ENCODE results near the gene BMP2K.

The BMP2K gene

DNA sequence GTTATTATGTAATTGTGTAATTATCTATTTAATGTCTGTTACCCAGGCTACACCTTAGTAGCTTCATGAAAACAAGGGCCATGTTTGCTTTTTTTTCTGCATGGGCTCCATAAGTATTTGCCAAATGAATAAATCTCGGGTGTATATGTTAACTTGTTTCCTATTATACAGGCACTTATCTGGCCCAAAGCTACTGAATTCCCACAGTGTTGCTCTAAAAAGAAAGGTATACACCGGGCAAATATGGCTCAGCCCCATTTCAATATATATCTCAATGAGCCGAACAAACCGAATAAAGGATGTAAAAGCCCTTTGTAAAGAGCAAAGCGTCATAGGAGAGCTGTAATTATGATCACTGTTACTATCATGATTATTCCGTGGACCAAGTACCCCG is 162.3 kb downstream of the BMP2K start:
- peak in 1 of 3 experiments; percentile 81 for DNase-seq

DNA sequence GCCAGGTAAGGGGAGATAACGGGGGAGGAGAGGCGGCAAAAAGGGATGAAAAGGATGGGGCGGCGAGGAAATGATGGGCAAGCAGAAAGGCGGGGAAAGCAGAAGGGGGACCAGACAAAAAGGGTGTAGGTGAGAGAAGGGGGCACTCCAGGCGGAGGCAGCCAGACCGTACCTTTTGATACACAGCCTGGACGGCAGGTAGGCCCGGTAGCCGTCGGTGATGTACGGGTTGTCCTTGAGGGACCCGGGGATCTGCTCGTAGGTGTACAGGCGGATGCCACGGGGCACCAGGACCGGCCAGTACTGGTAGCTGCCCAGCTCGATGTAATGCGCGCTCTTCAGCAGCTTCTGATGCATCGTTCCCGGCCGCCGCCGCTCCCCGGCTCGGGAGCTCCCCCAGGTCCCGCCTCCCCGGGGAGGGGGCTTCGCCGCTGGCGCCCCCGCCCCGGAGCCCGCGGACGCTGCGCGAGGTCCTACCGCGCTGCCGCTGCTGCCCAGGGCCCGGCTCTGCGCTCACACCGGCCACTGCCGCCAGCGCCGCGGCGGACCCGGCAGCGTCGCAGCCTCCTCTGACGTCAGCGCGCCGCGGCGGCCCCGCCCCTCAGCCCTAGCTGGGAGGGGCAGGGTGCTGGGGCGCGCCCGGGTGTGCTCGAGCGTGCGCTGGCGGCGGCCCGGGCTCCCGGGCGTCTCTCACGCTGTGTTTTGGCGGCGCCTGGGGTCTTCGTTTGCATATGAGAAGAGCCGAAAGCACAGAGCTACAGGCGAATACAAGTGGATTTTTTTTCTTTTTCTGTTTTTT is 162.9 kb downstream of the BMP2K start, which contains the start of gene PAQR3:
Gene PAQR3, minus strand, starts transcription at position 571 of the 799 bp plus-strand sequence. Its CDS starts 214 bp downstream, at position 357.
- peak; percentile 91 to 94 (median 93) for DNase-seq

DNA sequence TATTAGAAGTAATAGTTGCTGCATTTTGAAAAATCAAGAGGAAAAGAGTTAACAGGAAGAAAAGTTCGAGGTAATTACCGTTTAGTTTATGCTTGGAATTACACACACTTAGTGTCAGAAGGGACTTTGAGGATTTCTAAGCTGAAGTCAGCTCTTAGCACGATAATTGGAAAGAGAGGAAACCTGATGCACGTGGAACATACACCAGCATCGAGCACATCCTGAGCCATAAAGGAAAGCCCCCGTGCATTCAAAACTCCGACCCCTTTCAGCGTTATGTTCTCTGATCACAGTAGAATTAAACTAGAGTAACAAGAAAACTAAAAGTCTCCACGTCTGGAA is 163.5 kb downstream of the BMP2K start:
- DNase-seq: peak in 1 of 3 experiments; percentile 88

DNA sequence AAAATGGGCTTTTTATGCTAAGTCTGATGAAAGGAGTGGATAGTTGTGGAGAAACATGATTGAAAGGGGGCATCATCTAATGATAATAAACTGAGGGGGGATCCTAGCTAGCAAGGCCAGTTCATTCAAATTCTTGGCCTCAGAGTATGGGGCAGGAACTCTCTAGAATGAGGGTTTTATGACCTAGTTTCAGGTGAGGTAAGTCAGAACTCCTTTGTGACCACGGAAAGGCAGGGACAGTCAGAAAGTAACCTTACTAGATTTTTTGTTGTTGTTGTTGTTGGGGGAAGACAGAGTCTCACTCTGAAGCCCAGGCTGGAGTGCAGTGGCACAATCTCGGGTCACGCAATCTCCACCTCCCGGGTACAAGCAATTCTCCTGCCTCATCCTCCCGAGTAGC is 164.6 kb downstream of the BMP2K start:
- no peak for DNase-seq

DNA sequence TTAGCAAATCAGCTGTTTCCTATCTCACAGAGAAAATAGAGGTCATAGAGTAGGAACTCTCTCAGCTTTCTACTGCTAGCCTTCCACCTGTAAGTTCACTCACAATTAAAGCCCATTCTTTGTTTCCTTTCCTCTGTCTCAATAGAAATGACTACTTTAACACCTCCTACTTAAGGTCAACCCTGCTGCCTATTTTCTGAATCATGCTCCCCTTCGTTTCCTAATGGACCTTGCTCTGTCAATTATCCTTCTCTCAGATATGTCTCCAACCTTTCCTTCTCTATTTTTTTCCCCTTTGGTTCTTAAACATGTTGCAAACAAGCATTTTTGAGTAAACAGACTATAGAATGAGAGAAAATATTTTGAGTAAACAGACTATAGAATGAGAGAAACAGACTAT is 168.2 kb downstream of the BMP2K start:
- DNase-seq: no peak

DNA sequence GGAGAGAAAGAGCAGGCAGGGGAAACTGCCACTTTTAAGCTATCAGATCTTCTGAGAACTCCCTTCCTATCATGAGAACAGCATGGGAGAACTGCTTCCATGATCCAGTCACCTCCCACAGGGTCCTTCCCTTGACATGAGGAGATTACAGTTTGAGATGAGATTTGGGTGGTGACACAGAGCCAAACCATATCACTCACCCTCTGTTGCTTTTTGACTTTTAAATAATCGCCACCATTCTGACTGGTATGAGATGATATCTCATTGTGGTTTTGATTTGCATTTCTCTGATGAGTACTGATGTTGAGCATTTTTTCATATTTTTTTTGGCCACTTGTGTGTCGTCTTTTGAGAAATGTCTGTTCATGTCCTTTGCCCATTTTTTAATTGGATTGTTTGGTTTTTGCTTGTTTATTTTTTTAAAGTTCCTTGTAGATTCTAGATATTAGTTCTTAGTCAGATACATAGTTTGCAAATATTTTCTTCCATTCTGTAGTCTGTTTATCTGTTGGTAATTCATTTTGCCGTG is 169.6 kb downstream of the BMP2K start:
- no peak for DNase-seq

DNA sequence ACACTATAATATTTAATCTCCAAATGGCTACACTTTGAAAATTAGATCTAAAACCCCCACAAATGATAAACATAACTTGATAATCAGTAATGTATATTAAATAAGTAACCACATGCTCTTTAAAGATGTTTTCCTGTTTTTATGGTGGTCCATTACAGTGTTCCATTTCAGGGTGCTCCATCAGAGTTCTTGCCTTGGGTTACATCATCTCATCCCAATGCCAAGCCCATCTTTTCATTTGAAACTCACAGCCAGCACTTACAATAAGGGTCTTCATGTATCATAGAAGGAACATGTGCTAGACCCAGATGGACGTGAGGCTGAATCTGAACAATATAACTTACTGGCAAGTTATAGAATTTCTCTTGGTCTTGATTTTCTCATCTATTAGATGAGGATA is 173.6 kb downstream of the BMP2K start:
- DNase-seq: no peak

DNA sequence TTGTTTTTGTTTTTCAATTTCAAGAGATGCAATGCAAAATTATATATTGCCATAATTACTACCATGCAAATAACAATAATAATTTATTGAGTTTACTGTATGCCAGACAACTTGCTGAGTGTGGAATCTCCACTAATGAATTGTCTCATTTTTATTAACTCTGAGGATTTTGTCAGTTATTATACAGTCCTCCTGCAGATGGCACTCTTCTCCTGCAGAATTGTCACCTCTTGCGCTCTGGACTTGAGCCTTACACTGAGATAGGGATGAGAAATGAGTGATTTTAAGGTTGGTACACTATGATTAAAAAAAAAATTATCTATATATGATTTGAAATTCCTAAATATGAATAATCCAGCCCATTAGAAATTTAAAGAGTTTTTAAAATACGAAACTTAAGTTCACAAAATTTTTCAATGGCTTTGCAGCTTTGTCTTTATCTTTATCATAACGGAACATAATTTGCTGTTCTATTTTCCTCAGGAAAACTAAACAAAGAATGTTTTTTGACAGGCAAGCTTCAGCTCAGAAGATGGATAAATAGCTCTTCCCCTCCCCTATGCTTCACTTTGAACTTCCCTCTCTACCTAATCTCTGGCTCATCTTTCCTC is 175.8 kb downstream of the BMP2K start:
- DNase-seq: peak; percentile 21 to 79 (median 62)

DNA sequence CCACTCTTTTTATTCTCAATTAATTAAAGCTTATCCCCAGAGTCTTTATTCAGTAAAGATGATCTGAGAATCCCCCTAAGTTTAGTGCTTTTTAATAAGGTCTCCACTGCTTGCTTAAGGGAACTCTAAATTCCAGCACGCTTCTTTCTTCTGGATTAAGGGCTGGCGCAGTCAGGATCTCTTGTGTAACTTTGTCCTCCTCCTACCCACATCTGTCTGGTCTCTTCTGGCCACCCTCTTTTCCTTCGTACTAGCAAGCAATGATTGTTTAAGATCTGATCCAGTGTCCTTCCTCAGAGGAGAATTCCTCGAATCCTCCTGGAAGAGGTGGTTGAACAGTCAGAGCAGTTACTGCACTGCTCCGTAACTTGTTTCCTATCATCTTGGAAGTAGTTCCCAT is 177.1 kb downstream of the BMP2K start:
- no peak for DNase-seq

DNA sequence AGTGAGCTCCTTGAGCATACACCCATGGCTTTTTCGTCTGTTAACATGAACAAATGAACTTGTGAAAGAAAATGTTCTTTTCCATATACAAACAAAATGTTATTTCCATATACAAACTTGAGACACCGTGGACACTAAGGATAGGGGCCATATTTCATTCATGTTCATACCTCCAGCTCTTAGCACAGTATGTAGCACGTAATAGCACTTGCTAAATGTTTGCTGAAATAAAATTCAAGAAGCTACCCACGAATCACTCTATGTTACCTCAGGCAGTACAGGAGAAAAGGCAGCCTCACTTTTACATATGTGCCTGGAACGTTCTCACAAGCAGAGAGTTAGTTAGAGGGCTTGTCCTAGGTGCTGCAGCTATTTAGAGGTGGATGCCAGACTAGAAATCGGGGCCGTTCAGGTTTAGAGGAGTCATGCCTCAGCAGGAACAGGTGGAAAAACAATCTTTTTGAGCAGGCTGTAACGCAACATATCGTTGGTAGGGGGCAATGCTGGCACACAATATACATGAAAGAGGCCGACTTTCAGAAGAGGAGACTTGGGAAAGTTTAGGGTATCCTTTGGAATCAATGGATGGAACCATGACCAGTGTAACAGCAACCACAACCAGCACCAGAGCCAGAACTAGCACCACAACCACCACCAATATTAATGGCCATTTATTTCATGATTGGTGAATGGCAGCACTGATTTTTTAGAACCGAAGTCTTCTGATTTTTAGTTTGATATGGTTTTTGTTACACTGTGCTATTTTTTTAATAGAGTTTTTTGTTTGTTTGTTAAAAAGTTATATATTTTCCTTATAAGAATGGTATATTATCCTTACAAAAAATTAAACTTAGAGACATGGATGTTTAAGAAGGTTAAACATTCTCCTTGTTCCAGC is 177.9 kb downstream of the BMP2K start:
- DNase-seq: peak; percentile 41 to 73 (median 42)

DNA sequence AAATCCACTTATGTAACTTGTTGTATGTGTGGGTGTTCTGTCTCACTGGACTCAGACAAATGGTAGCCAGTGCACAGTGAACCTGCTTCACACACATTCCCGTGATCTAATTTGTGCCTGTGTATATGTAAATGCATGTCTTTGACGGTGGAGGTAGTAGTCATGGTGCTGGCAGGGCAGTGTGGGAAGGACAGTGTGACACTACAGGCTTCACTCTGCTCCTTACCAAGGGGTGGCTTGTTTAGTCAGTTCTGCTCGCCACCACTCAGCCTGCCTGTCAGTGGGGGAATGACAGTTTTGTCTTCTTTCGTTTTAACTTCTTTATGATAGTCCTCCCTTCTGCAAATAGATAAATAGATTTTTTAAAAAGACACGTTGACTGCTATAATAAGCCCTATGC is 180.8 kb downstream of the BMP2K start:
- no peak for DNase-seq

DNA sequence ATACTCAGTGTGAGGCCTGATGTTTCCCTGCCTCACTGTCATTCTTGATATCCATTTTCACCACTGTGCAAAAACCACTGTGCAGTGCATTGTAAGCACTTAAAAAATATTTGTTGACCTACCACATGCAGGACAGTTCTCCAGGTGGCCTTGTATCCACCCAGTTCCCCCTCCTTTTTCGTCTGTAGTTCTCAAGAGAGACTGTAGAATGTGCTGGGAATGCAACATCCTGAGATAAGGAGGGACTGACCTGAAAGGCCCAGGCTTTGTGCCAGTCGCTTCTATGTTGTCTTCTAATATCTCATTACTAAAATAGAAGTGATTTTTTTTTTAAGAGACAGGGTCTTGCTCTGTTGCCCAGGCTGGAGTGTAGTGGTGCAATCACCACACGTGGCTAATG is 184.8 kb downstream of the BMP2K start:
- DNase-seq: no peak
